PC-9 (cell line): ENCODE data around the gene CTTNBP2. TPM values are rescaled to one million over a fixed set of nuclear protein-coding genes. Genes with fewer than 3 reads are reported as not detected.

ENCODE experiments used
- BruUV-seq: library from RNA; stranded (reverse); fragments of 400-500 nt; replicated peaks from 2 replicates; lab custom pipeline; 2021; lab: Mats Ljungman, UMichigan
- CTCF ChIA-PET: fragments of 300-600 bp; sonication (Branson Sonifier 250); formaldehyde crosslinking; loops from one replicate; lab custom pipeline; 2022; ENCODE audit warnings: antibody characterized with exemption; lab: Charles Lee
- POLR2A ChIA-PET: fragments of 300-600 bp; sonication (Branson Sonifier 250); formaldehyde crosslinking; loops from one replicate; lab custom pipeline; 2022; ENCODE audit warnings: antibody characterized with exemption; ENCODE audit not compliant: unreplicated experiment; lab: Charles Lee
- DNase-seq, 2 experiments: peaks; one replicate each; pipeline versions ENCODE4 v3.0.0 to v3.0.0-alpha.2; 2015 to 2022; ENCODE audit warnings: mixed read lengths in 1 of 2
- H2AFZ ChIP-seq: fragments of 200-600 bp; sonication (generic); 2 replicates; pipeline ENCODE4 v1.8.1; 2017; ENCODE audit warnings: antibody characterized with exemption
- H3F3A ChIP-seq: fragments of 200-600 bp; sonication (generic); 2 replicates; pipeline ENCODE4 v1.8.1; 2017; ENCODE audit warnings: antibody characterized with exemption, mild to moderate bottlenecking, low read depth; ENCODE audit not compliant: insufficient read depth
- H3K27ac ChIP-seq: fragments of 200-600 bp; sonication (generic); 2 replicates; pipeline ENCODE4 v1.6.1; 2016; ENCODE audit warnings: mixed run types
- H3K27me3 ChIP-seq: fragments of 200-600 bp; sonication (generic); 2 replicates; pipeline ENCODE4 v1.6.1; 2016; ENCODE audit warnings: low read depth, mixed run types; ENCODE audit not compliant: insufficient read depth
- H3K36me3 ChIP-seq: fragments of 200-600 bp; sonication (generic); 2 replicates; pipeline ENCODE4 v1.6.1; 2016; ENCODE audit warnings: low read depth, mixed run types
- H3K4me1 ChIP-seq: fragments of 200-600 bp; sonication (generic); replicated peaks from 2 replicates; pipeline ENCODE4 v1.6.1; 2016; ENCODE audit warnings: mixed run types; ENCODE audit not compliant: insufficient read depth
- H3K4me2 ChIP-seq: fragments of 200-600 bp; sonication (generic); 2 replicates; pipeline ENCODE4 v1.6.1; 2017; ENCODE audit warnings: mixed run types
- H3K4me3 ChIP-seq: fragments of 200-600 bp; sonication (generic); 2 replicates; pipeline ENCODE4 v1.6.1; 2016; ENCODE audit warnings: mixed run types
- H3K79me2 ChIP-seq: fragments of 200-600 bp; sonication (generic); 2 replicates; pipeline ENCODE4 v1.6.1; 2017; ENCODE audit warnings: low read depth, mixed run types
- H3K9me2 ChIP-seq: fragments of 200-600 bp; sonication (generic); 2 replicates; pipeline ENCODE4 v1.8.1; 2017; ENCODE audit warnings: mild to moderate bottlenecking; ENCODE audit not compliant: insufficient read depth
- H3K9me3 ChIP-seq: fragments of 200-600 bp; sonication (generic); 2 replicates; pipeline ENCODE4 v1.8.1; 2016; ENCODE audit warnings: low read depth; ENCODE audit not compliant: insufficient read depth
- H4K20me1 ChIP-seq: fragments of 200-600 bp; sonication (generic); 2 replicates; pipeline ENCODE4 v1.8.1; 2017; ENCODE audit not compliant: insufficient read depth
- EZH2 ChIP-seq: fragments of 200-600 bp; sonication (generic); IDR thresholded peaks from 2 replicates; pipeline ENCODE4 v1.8.0; 2017; ENCODE audit warnings: antibody characterized with exemption, low read depth
- intact Hi-C: fragments of 100-400 bp; cut with micrococcal nuclease; formaldehyde crosslinking; loops from one replicate; pipeline ENCODE4 v1.10.0; 2022; ENCODE audit not compliant: unreplicated experiment
- total RNA-seq: library from RNA; stranded (reverse); gene quantifications from 2 replicates; pipeline ENCODE4 v1.2.3, GENCODE V29; 2021
- TF ChIP-seq, protein P1 (sequence below): fragments of 200-600 bp; sonication (generic); conservative IDR thresholded peaks from 2 replicates; pipeline ENCODE4 v1.6.1; 2017; ENCODE audit warnings: mixed run types, antibody characterized with exemption, mild to moderate bottlenecking, moderate library complexity

The CTTNBP2 gene
- total RNA-seq, 1 experiment from 2014 or later: not detected

DNA sequence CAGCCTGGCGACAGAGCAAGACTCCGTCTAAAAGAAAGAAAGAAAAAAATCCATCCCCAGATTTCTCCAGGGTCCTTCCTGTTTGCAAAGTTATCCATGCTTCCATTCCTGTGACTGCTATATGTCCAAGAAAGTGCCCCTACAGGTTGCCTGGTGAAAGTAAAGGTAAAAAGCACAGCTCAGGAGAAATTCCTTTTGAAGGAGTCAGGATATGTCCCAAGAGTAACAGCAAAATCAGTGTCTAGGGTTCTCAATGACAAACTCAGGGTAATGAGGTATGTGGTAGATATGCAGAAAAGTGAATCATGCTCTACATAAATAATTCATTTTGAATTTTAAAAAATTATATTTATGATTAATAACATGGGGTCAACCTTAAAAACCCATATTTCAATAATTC, 91.5 kb downstream of the CTTNBP2 start:
- CTCF ChIA-PET: no interaction called here
- Histone ChIP-seq H3K9me3 (no peaks in the 10 kb centered on the region), H3K4me2 (no peak overlapping the region), H3K4me3 (no peak overlapping the region), H4K20me1 (no peaks in the 10 kb centered on the region), H3K27me3 (no peaks in the 10 kb centered on the region), H3F3A (no peaks in the 10 kb centered on the region), H3K4me1 (no peaks in the 10 kb centered on the region), H3K79me2 (no peaks in the 10 kb centered on the region), H2AFZ (no peak overlapping the region), H3K27ac (no peak overlapping the region), H3K9me2 (no peaks in the 10 kb centered on the region), H3K36me3 (no peaks in the 10 kb centered on the region)
- POLR2A ChIA-PET: no interaction called here
- no peak for DNase-seq
- BruUV-seq: no TSS peak
- TF ChIP-seq EZH2: no peak
- TF ChIP-seq, protein P1, sequence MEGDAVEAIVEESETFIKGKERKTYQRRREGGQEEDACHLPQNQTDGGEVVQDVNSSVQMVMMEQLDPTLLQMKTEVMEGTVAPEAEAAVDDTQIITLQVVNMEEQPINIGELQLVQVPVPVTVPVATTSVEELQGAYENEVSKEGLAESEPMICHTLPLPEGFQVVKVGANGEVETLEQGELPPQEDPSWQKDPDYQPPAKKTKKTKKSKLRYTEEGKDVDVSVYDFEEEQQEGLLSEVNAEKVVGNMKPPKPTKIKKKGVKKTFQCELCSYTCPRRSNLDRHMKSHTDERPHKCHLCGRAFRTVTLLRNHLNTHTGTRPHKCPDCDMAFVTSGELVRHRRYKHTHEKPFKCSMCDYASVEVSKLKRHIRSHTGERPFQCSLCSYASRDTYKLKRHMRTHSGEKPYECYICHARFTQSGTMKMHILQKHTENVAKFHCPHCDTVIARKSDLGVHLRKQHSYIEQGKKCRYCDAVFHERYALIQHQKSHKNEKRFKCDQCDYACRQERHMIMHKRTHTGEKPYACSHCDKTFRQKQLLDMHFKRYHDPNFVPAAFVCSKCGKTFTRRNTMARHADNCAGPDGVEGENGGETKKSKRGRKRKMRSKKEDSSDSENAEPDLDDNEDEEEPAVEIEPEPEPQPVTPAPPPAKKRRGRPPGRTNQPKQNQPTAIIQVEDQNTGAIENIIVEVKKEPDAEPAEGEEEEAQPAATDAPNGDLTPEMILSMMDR: no peak
- intact Hi-C loops: no loop called here

DNA sequence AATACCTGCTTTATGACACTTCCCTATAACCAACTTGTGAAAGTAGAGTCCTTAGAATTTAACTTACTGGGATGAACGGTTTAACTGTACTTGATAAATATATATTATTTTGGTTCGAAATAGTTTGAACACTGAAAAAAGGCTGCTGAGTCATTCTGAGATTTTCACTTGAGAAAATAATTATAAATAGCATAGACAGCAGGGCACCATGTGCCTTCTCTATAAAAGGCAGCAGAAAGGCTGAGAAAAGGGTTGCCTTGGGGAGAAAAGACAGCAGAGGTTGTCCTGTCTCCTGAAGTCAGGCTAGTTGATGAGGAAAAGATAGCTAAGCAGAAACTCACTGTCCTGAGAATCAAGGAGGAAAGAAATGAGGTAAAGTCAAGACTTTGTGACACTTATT, 92.4 kb downstream of the CTTNBP2 start:
- H3K9me3 ChIP-seq: no peaks in the 10 kb centered on the region
- no peaks in the 10 kb centered on the region for H3K27me3 ChIP-seq
- H3F3A ChIP-seq: no peaks in the 10 kb centered on the region
- no peaks in the 10 kb centered on the region for H4K20me1 ChIP-seq
- no peak overlapping the region for H3K27ac ChIP-seq
- DNase-seq: no peak
- intact Hi-C loops: no loop called here
- no peak overlapping the region for H2AFZ ChIP-seq
- no TSS peak for BruUV-seq
- H3K79me2 ChIP-seq: no peaks in the 10 kb centered on the region
- H3K9me2 ChIP-seq: no peaks in the 10 kb centered on the region
- ChIA-PET CTCF (no interaction called here), POLR2A (no interaction called here)
- no peaks in the 10 kb centered on the region for H3K4me1 ChIP-seq
- no peak overlapping the region for H3K4me2 ChIP-seq
- no peak for TF ChIP-seq EZH2
- TF ChIP-seq, protein P1: no peak
- no peak overlapping the region for H3K4me3 ChIP-seq
- no peaks in the 10 kb centered on the region for H3K36me3 ChIP-seq

DNA sequence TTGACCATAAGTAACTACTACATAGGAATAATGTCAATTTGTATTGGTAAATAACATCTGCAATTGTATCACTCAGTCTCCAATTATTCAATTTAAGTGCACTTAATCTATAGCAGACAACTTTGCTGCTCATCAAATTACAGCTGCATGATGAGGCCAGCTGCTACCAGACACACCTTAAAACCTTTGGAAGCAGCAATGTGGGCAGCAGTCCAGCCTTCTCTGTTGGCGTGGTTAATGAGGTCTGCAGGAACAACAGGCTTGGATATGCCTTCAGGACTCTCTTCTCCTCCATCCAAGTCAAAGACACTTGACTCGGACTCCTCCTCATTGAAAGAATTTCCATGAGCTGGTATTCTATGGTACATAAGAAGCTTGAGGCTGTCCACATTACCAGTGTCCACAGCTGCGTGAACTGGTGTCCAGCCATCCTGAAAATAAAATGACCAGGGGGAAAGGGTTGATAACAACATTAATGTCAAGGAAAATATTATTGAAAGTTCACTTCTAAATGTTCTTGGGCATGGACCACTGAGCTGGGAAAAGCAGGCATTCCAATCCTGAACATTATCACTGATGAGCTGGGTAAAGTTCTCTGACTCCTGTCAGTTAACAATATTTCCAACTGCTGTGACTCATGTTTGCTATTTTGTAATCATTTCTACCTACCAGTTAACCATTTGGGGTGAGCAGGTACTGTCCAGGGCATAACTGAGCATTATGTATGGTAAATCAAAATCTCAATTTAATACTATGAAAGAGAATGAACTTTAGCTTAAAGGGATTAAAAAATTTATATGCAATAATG, 95.7 kb downstream of the CTTNBP2 start:
- H3K4me2 ChIP-seq: no peak overlapping the region

More for the DNA sequence above, 95.7 kb downstream of the CTTNBP2 start:
- H3K4me1 ChIP-seq: no peaks in the 10 kb centered on the region
- no peaks in the 10 kb centered on the region for H3K9me3 ChIP-seq
- intact Hi-C loops: no loop called here
- no peaks in the 10 kb centered on the region for H4K20me1 ChIP-seq
- H3K79me2 ChIP-seq: no peaks in the 10 kb centered on the region
- peak in 1 of 2 experiments; percentile 14 for DNase-seq
- H3K27ac ChIP-seq: no peak overlapping the region
- TF ChIP-seq EZH2: no peak
- TF ChIP-seq, protein P1: no peak
- no peaks in the 10 kb centered on the region for H3K36me3 ChIP-seq
- H3K9me2 ChIP-seq: no peaks in the 10 kb centered on the region
- POLR2A ChIA-PET: no interaction called here
- CTCF ChIA-PET: no interaction called here
- no peak overlapping the region for H3K4me3 ChIP-seq
- no peaks in the 10 kb centered on the region for H3F3A ChIP-seq
- no TSS peak for BruUV-seq
- no peaks in the 10 kb centered on the region for H3K27me3 ChIP-seq
- H2AFZ ChIP-seq: no peak overlapping the region
